HEK293 (cell line): ENCODE measurements around the gene ZNF280B.
"Not testable (repeated sequence)": the region's sequence is repeated elsewhere in the genome, so short reads cannot be mapped to it uniquely, and the experiment has no call there.

ENCODE experiments used
- CTCF ChIA-PET: fragments of 350-600 bp; formaldehyde crosslinking; extraction: SDS; loops from one replicate; lab custom pipeline; 2021; ENCODE audit warnings: antibody characterized with exemption; lab: Yijun Ruan, JAX
- POLR2A ChIA-PET: fragments of 300-600 bp; formaldehyde crosslinking; extraction: SDS; loops from one replicate; lab custom pipeline; 2020; ENCODE audit warnings: antibody characterized with exemption, inconsistent platforms; lab: Yijun Ruan, JAX
- H3K27ac ChIP-seq: fragments of 200-500 bp; sonication (Bioruptor generic); 2 replicates; pipeline ENCODE4 v1.5.1; 2014; ENCODE audit warnings: low read depth, low read length, control low read depth, inconsistent platforms; ENCODE audit errors: extremely low read depth
- H3K36me3 ChIP-seq, 2 experiments: fragments of 200-500 bp in 1 of 2; sonication (Bioruptor generic) in 1 of 2; 1 replicate in 1 of 2; 2 replicates in 1 of 2; pipeline ENCODE4 v1.5.1; 2014 to 2017; ENCODE audit warnings: inconsistent platforms in 2 of 2, low read length in 2 of 2; ENCODE audit not compliant: control insufficient read depth in 2 of 2, insufficient read depth in 1 of 2
- H3K4me1 ChIP-seq: fragments of 200-500 bp; sonication (Bioruptor generic); 2 replicates; pipeline ENCODE4 v1.5.1; 2014; ENCODE audit warnings: mild to moderate bottlenecking, low read length, inconsistent platforms; ENCODE audit not compliant: control insufficient read depth, insufficient read depth
- H3K4me3 ChIP-seq: 2 replicates; pipeline ENCODE4 v1.5.1; 2011; ENCODE audit warnings: low read depth, mild to moderate bottlenecking, control low read depth, low read length, moderate library complexity
- H3K9me3 ChIP-seq: fragments of 200-500 bp; sonication (Bioruptor generic); 2 replicates; pipeline ENCODE4 v1.5.1; 2014; ENCODE audit warnings: low read depth, low read length, inconsistent platforms; ENCODE audit not compliant: control insufficient read depth, insufficient read depth
- GFI1B ChIP-seq: fragments of 450-650 bp; formaldehyde crosslinking; IDR thresholded peaks from 2 replicates; pipeline ENCODE4 v1.5.1; 2016; ENCODE audit warnings: missing biosample characterization, missing genetic modification characterization
- KLF1 ChIP-seq: fragments of 450-650 bp; formaldehyde crosslinking; IDR thresholded peaks from 2 replicates; pipeline ENCODE4 v1.5.1; 2016; ENCODE audit warnings: missing biosample characterization, missing genetic modification characterization
- SALL2 ChIP-seq: fragments of 450-650 bp; formaldehyde crosslinking; IDR thresholded peaks from 2 replicates; pipeline ENCODE4 v1.5.0; 2017; ENCODE audit warnings: missing biosample characterization, mild to moderate bottlenecking, missing genetic modification characterization, borderline replicate concordance
- ZBTB17 ChIP-seq: fragments of 450-650 bp; formaldehyde crosslinking; IDR thresholded peaks from 2 replicates; pipeline ENCODE4 v1.5.1; 2016; ENCODE audit warnings: missing biosample characterization, missing genetic modification characterization
- ZEB2 ChIP-seq: fragments of 450-650 bp; formaldehyde crosslinking; IDR thresholded peaks from 2 replicates; pipeline ENCODE4 v1.5.1; 2016; ENCODE audit warnings: missing biosample characterization, missing genetic modification characterization
- ZNF10 ChIP-seq: fragments of 450-650 bp; formaldehyde crosslinking; IDR thresholded peaks from 2 replicates; pipeline ENCODE4 v1.5.1; 2017; ENCODE audit warnings: missing biosample characterization, missing genetic modification characterization
- ZNF114 ChIP-seq: fragments of 450-650 bp; formaldehyde crosslinking; IDR thresholded peaks from 2 replicates; pipeline ENCODE4 v1.5.0; 2017; ENCODE audit warnings: missing biosample characterization, missing genetic modification characterization
- ZNF221 ChIP-seq: fragments of 450-650 bp; formaldehyde crosslinking; IDR thresholded peaks from 2 replicates; pipeline ENCODE4 v1.5.1; 2017; ENCODE audit warnings: missing biosample characterization, missing genetic modification characterization, borderline replicate concordance
- ZNF354C ChIP-seq: fragments of 450-650 bp; formaldehyde crosslinking; IDR thresholded peaks from 2 replicates; pipeline ENCODE4 v1.5.1; 2016; ENCODE audit warnings: missing biosample characterization, missing genetic modification characterization, low read depth, borderline replicate concordance
- ZNF558 ChIP-seq: fragments of 450-650 bp; formaldehyde crosslinking; IDR thresholded peaks from 2 replicates; pipeline ENCODE4 v1.5.1; 2016; ENCODE audit warnings: missing biosample characterization, missing genetic modification characterization
- ZNF560 ChIP-seq: fragments of 450-650 bp; formaldehyde crosslinking; IDR thresholded peaks from 2 replicates; pipeline ENCODE4 v1.5.1; 2017; ENCODE audit warnings: missing biosample characterization, missing genetic modification characterization, borderline replicate concordance
- ZNF670 ChIP-seq: fragments of 450-650 bp; formaldehyde crosslinking; IDR thresholded peaks from 2 replicates; pipeline ENCODE4 v1.5.1; 2016; ENCODE audit warnings: missing biosample characterization, missing genetic modification characterization, low read depth
- ZSCAN23 ChIP-seq: fragments of 450-650 bp; formaldehyde crosslinking; IDR thresholded peaks from 2 replicates; pipeline ENCODE4 v1.5.1; 2016; ENCODE audit warnings: missing biosample characterization, missing genetic modification characterization
- ZXDB ChIP-seq: fragments of 450-650 bp; formaldehyde crosslinking; IDR thresholded peaks from 2 replicates; pipeline ENCODE4 v1.5.1; 2016; ENCODE audit warnings: missing biosample characterization, missing genetic modification characterization
- TF ChIP-seq, protein P1 (sequence below): fragments of 450-650 bp; formaldehyde crosslinking; IDR thresholded peaks from 2 replicates; pipeline ENCODE4 v1.5.1; 2016; ENCODE audit warnings: missing biosample characterization, missing genetic modification characterization
- TF ChIP-seq, protein P2 (sequence below): fragments of 450-650 bp; formaldehyde crosslinking; IDR thresholded peaks from 2 replicates; pipeline ENCODE4 v1.5.1; 2017; ENCODE audit warnings: missing biosample characterization, missing genetic modification characterization
- TF ChIP-seq, protein P3 (sequence below): fragments of 450-650 bp; formaldehyde crosslinking; IDR thresholded peaks from 2 replicates; pipeline ENCODE4 v1.5.1; 2016; ENCODE audit warnings: missing biosample characterization, missing genetic modification characterization, borderline replicate concordance

ZNF280B gene

DNA sequence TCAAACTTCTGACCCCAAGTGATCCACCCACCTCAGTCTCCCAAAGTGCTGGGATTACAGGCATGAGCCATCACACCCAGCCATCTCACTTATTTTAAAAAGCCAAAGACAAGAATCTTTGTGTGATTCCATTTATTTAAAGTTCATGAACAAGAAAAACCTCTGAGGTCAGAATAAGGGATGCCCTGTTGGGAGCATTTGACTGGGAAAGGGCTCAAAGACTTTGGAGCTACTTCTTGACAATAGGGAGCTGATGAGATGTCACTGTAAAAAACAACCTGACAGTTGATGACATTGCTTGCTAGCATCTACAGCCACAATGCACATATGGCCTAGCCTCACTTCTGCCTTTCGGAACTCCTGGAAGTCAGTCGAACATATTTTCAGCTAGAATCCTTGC lies 5.1 kb upstream of the ZNF280B start:
- CTCF ChIA-PET: interaction anchor here (0.7 to 1.2 kb wide), 2 partner anchors 16 to 22 kb away, joined by 3 to 4 read pairs; no protein-coding TSS in a partner anchor

DNA sequence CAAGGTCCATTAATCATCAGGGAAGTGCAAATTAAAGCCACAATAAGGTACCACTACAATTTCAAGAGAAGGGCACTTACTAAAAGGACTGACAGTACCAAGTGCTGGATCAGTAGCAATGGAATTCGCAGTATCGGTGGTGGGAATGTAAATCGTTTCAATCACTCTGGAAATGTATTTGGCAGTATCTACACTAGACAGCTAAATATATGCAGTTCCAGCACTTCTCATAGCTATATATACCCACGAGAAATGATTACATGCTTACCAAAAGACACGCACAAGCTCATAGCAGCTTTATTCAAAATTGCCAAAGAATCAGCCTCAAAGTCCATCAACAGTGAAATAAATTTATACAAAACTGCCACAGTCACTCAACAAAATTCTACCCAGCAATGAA lies 4.4 kb upstream of the ZNF280B start:
- Histone ChIP-seq H3K36me3 (no peaks in the 10 kb centered on the region), H3K4me3 (no peak overlapping the region), H3K9me3 (no peaks in the 10 kb centered on the region), H3K27ac (no peak overlapping the region), H3K4me1 (no peaks in the 10 kb centered on the region)
- ChIA-PET POLR2A (no interaction called here), CTCF (interaction anchor here (0.7 to 1.4 kb wide), 4 partner anchors 16 to 46 kb away, joined by 3 to 4 read pairs (median 4); partner anchors contain the start of gene PRAME)
- TF ChIP-seq ZNF558: no peak
- TF ChIP-seq, all 188 proteins: peak for 0

More for the DNA sequence above, 5.1 kb upstream of the ZNF280B start:
- no peaks in the 10 kb centered on the region for H3K9me3 ChIP-seq
- no peak overlapping the region for H3K27ac ChIP-seq
- no peak overlapping the region for H3K4me3 ChIP-seq
- POLR2A ChIA-PET: no interaction called here
- TF ChIP-seq ZNF221 (no peak), KLF1 (tag by site-specific recombination) (no peak), ZNF10 (tag by site-specific recombination) (no peak), ZNF114 (no peak), ZBTB17 (tag by site-specific recombination) (no peak), ZXDB (no peak), GFI1B (tag by site-specific recombination) (no peak), ZEB2 (tag by site-specific recombination) (no peak), ZNF670 (tag by site-specific recombination) (no peak), ZSCAN23 (tag by site-specific recombination) (no peak), ZNF354C (tag by site-specific recombination) (no peak), SALL2 (tag by site-specific recombination) (no peak), ZNF560 (no peak)
- TF ChIP-seq, protein P1, sequence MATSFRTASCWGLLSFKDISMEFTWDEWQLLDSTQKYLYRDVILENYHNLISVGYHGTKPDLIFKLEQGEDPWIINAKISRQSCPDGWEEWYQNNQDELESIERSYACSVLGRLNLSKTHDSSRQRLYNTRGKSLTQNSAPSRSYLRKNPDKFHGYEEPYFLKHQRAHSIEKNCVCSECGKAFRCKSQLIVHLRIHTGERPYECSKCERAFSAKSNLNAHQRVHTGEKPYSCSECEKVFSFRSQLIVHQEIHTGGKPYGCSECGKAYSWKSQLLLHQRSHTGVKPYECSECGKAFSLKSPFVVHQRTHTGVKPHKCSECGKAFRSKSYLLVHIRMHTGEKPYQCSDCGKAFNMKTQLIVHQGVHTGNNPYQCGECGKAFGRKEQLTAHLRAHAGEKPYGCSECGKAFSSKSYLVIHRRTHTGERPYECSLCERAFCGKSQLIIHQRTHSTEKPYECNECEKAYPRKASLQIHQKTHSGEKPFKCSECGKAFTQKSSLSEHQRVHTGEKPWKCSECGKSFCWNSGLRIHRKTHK (tag by site-specific recombination): no peak
- TF ChIP-seq, protein P2, sequence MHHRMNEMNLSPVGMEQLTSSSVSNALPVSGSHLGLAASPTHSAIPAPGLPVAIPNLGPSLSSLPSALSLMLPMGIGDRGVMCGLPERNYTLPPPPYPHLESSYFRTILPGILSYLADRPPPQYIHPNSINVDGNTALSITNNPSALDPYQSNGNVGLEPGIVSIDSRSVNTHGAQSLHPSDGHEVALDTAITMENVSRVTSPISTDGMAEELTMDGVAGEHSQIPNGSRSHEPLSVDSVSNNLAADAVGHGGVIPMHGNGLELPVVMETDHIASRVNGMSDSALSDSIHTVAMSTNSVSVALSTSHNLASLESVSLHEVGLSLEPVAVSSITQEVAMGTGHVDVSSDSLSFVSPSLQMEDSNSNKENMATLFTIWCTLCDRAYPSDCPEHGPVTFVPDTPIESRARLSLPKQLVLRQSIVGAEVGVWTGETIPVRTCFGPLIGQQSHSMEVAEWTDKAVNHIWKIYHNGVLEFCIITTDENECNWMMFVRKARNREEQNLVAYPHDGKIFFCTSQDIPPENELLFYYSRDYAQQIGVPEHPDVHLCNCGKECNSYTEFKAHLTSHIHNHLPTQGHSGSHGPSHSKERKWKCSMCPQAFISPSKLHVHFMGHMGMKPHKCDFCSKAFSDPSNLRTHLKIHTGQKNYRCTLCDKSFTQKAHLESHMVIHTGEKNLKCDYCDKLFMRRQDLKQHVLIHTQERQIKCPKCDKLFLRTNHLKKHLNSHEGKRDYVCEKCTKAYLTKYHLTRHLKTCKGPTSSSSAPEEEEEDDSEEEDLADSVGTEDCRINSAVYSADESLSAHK (tag by site-specific recombination): no peak
- TF ChIP-seq, protein P3, sequence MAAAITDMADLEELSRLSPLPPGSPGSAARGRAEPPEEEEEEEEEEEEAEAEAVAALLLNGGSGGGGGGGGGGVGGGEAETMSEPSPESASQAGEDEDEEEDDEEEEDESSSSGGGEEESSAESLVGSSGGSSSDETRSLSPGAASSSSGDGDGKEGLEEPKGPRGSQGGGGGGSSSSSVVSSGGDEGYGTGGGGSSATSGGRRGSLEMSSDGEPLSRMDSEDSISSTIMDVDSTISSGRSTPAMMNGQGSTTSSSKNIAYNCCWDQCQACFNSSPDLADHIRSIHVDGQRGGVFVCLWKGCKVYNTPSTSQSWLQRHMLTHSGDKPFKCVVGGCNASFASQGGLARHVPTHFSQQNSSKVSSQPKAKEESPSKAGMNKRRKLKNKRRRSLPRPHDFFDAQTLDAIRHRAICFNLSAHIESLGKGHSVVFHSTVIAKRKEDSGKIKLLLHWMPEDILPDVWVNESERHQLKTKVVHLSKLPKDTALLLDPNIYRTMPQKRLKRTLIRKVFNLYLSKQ (tag by site-specific recombination): no peak
- H3K4me1 ChIP-seq: no peaks in the 10 kb centered on the region
- no peaks in the 10 kb centered on the region for H3K36me3 ChIP-seq

DNA sequence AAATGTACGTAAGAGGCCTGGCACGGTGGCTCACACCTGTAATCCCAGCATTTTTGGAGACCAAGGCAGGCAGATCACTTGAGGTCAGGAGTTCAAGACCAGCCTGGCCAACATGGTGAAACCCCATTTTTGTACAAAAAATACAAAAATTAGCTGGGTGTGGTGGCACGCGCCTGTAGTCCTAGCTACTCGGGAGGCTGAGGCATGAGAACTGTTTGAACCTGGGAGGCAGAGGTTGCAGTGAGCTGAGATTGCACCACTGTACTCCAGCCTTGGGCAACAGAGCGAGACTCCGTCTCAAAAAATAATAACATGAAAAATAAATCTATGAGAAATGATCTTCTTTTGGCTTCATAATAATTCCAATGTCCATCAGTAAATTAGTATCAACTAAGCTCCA lies 2.3 kb upstream of the ZNF280B start:
- POLR2A ChIA-PET, H3K4me3 ChIP-seq, H3K27ac ChIP-seq, H3K9me3 ChIP-seq, H3K4me1 ChIP-seq: not testable (repeated sequence)
- H3K36me3 ChIP-seq: peaks cover 0 to 18% of the 10 kb centered on the region in 2 experiments; a peak in 1 of 3 replicates
- CTCF ChIA-PET: interaction anchor here (0.6 to 1.4 kb wide), 4 partner anchors 9 to 101 kb away, joined by 3 read pairs; no protein-coding TSS in a partner anchor
